ENCODE results near the gene ZNF407.

- TF ChIP-seq CTCF (IDR thresholded peaks at IDR 0.05) (no peak), POLR2A (IDR thresholded peaks at IDR 0.05) (no peak), EP300 (IDR thresholded peaks at IDR 0.05) (no peak)
Measured at GRCh38 chr18:75087119-75088020, 489.7 kb downstream of the ZNF407 start.
